HepG2 (cell line): ENCODE measurements around the gene P3H4. TPM values are rescaled to one million over a fixed set of nuclear protein-coding genes. Genes with fewer than 3 reads are reported as not detected.
A peak's percentile ranks its signal among the peaks of the same experiment; 100 is the strongest.

ENCODE experiments used
- CCAR2 ChIP-seq: fragments of 200-400 bp; formaldehyde crosslinking; optimal IDR thresholded peaks from 2 replicates; pipeline ENCODE3; 2018; ENCODE audit warnings: low read depth, mild to moderate bottlenecking, low read length, moderate library complexity
- CENPX ChIP-seq: sonication (generic); formaldehyde crosslinking; IDR thresholded peaks from 2 replicates; pipeline ENCODE4 v1.9.0; 2021; ENCODE audit warnings: mild to moderate bottlenecking, missing genetic modification reagents, moderate library complexity
- DNMT3B ChIP-seq: conservative IDR thresholded peaks from 2 replicates; pipeline ENCODE4 v1.6.1; 2016; ENCODE audit warnings: missing biosample characterization, control low read depth
- FOXK1 ChIP-seq: sonication (generic); formaldehyde crosslinking; IDR thresholded peaks from 2 replicates; pipeline ENCODE4 v1.4.0; 2020; ENCODE audit warnings: low read depth, missing genetic modification reagents, borderline replicate concordance
- GATAD1 ChIP-seq: IDR thresholded peaks from 2 replicates; pipeline ENCODE4 v1.6.1; 2016; ENCODE audit warnings: missing genetic modification reagents, missing compliant biosample characterization
- GFI1 ChIP-seq: sonication (generic); formaldehyde crosslinking; IDR thresholded peaks from 2 replicates; pipeline ENCODE4 v1.5.0; 2020; ENCODE audit warnings: missing genetic modification reagents, mild to moderate bottlenecking, borderline replicate concordance
- GLI4 ChIP-seq: sonication (generic); formaldehyde crosslinking; IDR thresholded peaks from 2 replicates; pipeline ENCODE4 v1.5.1; 2020; ENCODE audit warnings: missing genetic modification reagents, mild to moderate bottlenecking, moderate library complexity, borderline replicate concordance
- GPN1 ChIP-seq: sonication (generic); formaldehyde crosslinking; IDR thresholded peaks from 2 replicates; pipeline ENCODE4 v1.5.1; 2020; ENCODE audit warnings: missing genetic modification reagents, borderline replicate concordance
- HMGXB4 ChIP-seq, 2 experiments: sonication (generic) in 1 of 2; formaldehyde crosslinking in 1 of 2; IDR thresholded peaks; 2 replicates each; pipeline versions ENCODE4 v1.4.0 to v1.6.1; 2018 to 2020; ENCODE audit warnings: missing genetic modification reagents in 2 of 2, borderline replicate concordance in 1 of 2, low read depth in 1 of 2, mild to moderate bottlenecking in 1 of 2, missing biosample characterization in 1 of 2
- NFYB ChIP-seq: sonication (generic); formaldehyde crosslinking; IDR thresholded peaks from 2 replicates; pipeline ENCODE4 v1.4.0; 2020; ENCODE audit warnings: missing genetic modification reagents
- NR0B2 ChIP-seq: sonication (generic); formaldehyde crosslinking; IDR thresholded peaks from 2 replicates; pipeline ENCODE4 v1.4.0; 2020; ENCODE audit warnings: mild to moderate bottlenecking, missing genetic modification reagents
- TFDP2 ChIP-seq: sonication (generic); formaldehyde crosslinking; IDR thresholded peaks from 2 replicates; pipeline ENCODE4 v1.4.0; 2020; ENCODE audit warnings: missing genetic modification reagents
- THAP11 ChIP-seq: IDR thresholded peaks from 2 replicates; pipeline ENCODE4 v1.6.1; 2016; ENCODE audit warnings: missing biosample characterization, missing genetic modification reagents
- TRAFD1 ChIP-seq: sonication (generic); formaldehyde crosslinking; IDR thresholded peaks from 2 replicates; pipeline ENCODE4 v1.5.1; 2020; ENCODE audit warnings: missing genetic modification reagents, mild to moderate bottlenecking, borderline replicate concordance
- ZNF17 ChIP-seq: sonication (generic); formaldehyde crosslinking; IDR thresholded peaks from 2 replicates; pipeline ENCODE4 v1.5.0; 2020; ENCODE audit warnings: mild to moderate bottlenecking, missing genetic modification reagents
- ZNF180 ChIP-seq: sonication (generic); formaldehyde crosslinking; IDR thresholded peaks from 2 replicates; pipeline ENCODE4 v1.4.0; 2020; ENCODE audit warnings: low read depth, missing genetic modification reagents, borderline replicate concordance
- ZNF329 ChIP-seq: sonication (generic); formaldehyde crosslinking; IDR thresholded peaks from 2 replicates; pipeline ENCODE4 v1.9.0; 2021; ENCODE audit warnings: low read depth, mild to moderate bottlenecking, missing genetic modification reagents
- ZNF549 ChIP-seq: sonication (generic); formaldehyde crosslinking; IDR thresholded peaks from 2 replicates; pipeline ENCODE4 v1.5.0; 2020; ENCODE audit warnings: missing genetic modification reagents
- ZNF691 ChIP-seq: sonication (generic); formaldehyde crosslinking; IDR thresholded peaks from 2 replicates; pipeline ENCODE4 v1.4.0; 2020; ENCODE audit warnings: missing genetic modification reagents, low read depth, mild to moderate bottlenecking, borderline replicate concordance
- ZNF792 ChIP-seq: IDR thresholded peaks from 2 replicates; pipeline ENCODE4 v1.6.1; 2016
- ZSCAN20 ChIP-seq: sonication (generic); formaldehyde crosslinking; IDR thresholded peaks from 2 replicates; pipeline ENCODE4 v1.4.0; 2020; ENCODE audit warnings: missing genetic modification reagents, mild to moderate bottlenecking, borderline replicate concordance
- ZSCAN22 ChIP-seq: sonication (generic); formaldehyde crosslinking; IDR thresholded peaks from 2 replicates; pipeline ENCODE4 v1.4.0; 2020; ENCODE audit warnings: mild to moderate bottlenecking, missing genetic modification reagents
- polyA plus RNA-seq, 8 experiments: library from polyadenylated mRNA; depleted of rRNA in 3 of 8; stranded (reverse) in 7 of 8; unstranded in 1 of 8; fragments of >200 nt; fragmentation: Illumina TruSeq in 4 of 8; extraction: Trizol in 4 of 8; gene quantifications; 2 replicates each; pipeline versions ENCODE4 v1.2.1 to v1.2.3, GENCODE V29; 2011 to 2016; ENCODE audit warnings: low read depth in 4 of 8, missing spikeins in 1 of 8, mixed read lengths in 1 of 8; ENCODE audit not compliant: insufficient read depth in 1 of 8
- total RNA-seq, 5 experiments: library from RNA; depleted of rRNA; stranded (reverse); fragments of >200 nt; fragmentation: Illumina TruSeq; extraction: Trizol; gene quantifications; 2 replicates each; pipeline ENCODE4 v1.2.3, GENCODE V29; 2016; ENCODE audit warnings: low read depth in 1 of 5

P3H4 gene
- total and polyA plus RNA-seq, 2 of the 13 experiments (the other 11 are each of a cell fraction or from before 2014, with no cell fraction given) = 37.1 to 50.6 TPM

GRCh38 chr17:41811549-41812380 lies at the start of gene P3H4 (continued):
- TF ChIP-seq HMGXB4 (CRISPR knock-in tag; IDR thresholded peaks at IDR 0.05; ENCODE audit: borderline replicate concordance in 1 of 2, low read depth in 1 of 2) (peak; percentile 96 to 97), ZSCAN20 (CRISPR knock-in tag) (peak; percentile 96; the same call in 1 of the 2 replicates), GPN1 (CRISPR knock-in tag) (no peak), TRAFD1 (CRISPR knock-in tag) (no peak), CCAR2 (no peak), ZSCAN22 (no peak), DNMT3B (CRISPR knock-in tag) (no peak), ZNF180 (CRISPR knock-in tag) (0 out of 2 replicates have a peak, but pooled peaks have one; percentile 42), TFDP2 (CRISPR knock-in tag) (peak; percentile 77), FOXK1 (CRISPR knock-in tag) (no peak), CENPX (no peak), GLI4 (CRISPR knock-in tag) (peak; percentile 99; the same call in 1 of the 2 replicates), NFYB (CRISPR knock-in tag) (no peak; the same call in 1 of the 2 replicates), GFI1 (CRISPR knock-in tag) (no peak; the same call in 1 of the 2 replicates), GATAD1 (CRISPR knock-in tag) (no peak; the same call in 1 of the 2 replicates), NR0B2 (CRISPR knock-in tag) (peak; percentile 86; the same call in 1 of the 2 replicates), ZNF17 (no peak), THAP11 (CRISPR knock-in tag) (peak; percentile 47; the same call in 1 of the 2 replicates), ZNF549 (CRISPR knock-in tag) (no peak; the same call in 1 of the 2 replicates), ZNF691 (CRISPR knock-in tag) (peak; percentile 65), ZNF329 (CRISPR knock-in tag) (peak; percentile 74), ZNF792 (peak; percentile 29)
